Glomerular visceral epithelial cell (primary cell): Measurements from ENCODE around the gene ADCY3.
A peak's percentile ranks its signal among the peaks of the same experiment; 100 is the strongest.

ENCODE experiments used
- DNase-seq: peaks from one replicate; pipeline ENCODE4 v3.0.0-alpha.2; 2016; ENCODE audit errors: extremely low spot score

The ADCY3 gene

GRCh38 chr2:24903161-24904103 lies 16.6 kb downstream of the ADCY3 start:
- no peak for DNase-seq

GRCh38 chr2:24899361-24899910 lies 20.6 kb downstream of the ADCY3 start:
- no peak for DNase-seq

GRCh38 chr2:24898122-24899109 lies 21.6 kb downstream of the ADCY3 start:
- DNase-seq = no peak

GRCh38 chr2:24894750-24895149 lies 25.3 kb downstream of the ADCY3 start:
- DNase-seq = no peak

GRCh38 chr2:24893934-24894333 lies 26.1 kb downstream of the ADCY3 start:
- DNase-seq = no peak

GRCh38 chr2:24892928-24893327 lies 27.1 kb downstream of the ADCY3 start:
- no peak for DNase-seq

GRCh38 chr2:24891201-24891600 lies 28.8 kb downstream of the ADCY3 start:
- DNase-seq = no peak

- no peak for DNase-seq
Measured at GRCh38 chr2:24889221-24889620, 30.8 kb downstream of the ADCY3 start.

- DNase-seq = no peak
Measured at GRCh38 chr2:24888177-24888576, 31.9 kb downstream of the ADCY3 start.

GRCh38 chr2:24887307-24887874 lies 32.6 kb downstream of the ADCY3 start:
- no peak for DNase-seq

GRCh38 chr2:24886691-24887304 lies 33.2 kb downstream of the ADCY3 start:
- no peak for DNase-seq

- DNase-seq = no peak
Measured at GRCh38 chr2:24886126-24886501, 33.9 kb downstream of the ADCY3 start.

GRCh38 chr2:24885221-24886125 lies 34.6 kb downstream of the ADCY3 start:
- DNase-seq = no peak

GRCh38 chr2:24883946-24884345 lies 36.1 kb downstream of the ADCY3 start:
- DNase-seq = peak; percentile 30

GRCh38 chr2:24881623-24882022 lies 38.4 kb downstream of the ADCY3 start:
- no peak for DNase-seq

GRCh38 chr2:24881158-24881557 lies 38.9 kb downstream of the ADCY3 start:
- DNase-seq = no peak

GRCh38 chr2:24878341-24878740 lies 41.7 kb downstream of the ADCY3 start:
- no peak for DNase-seq

GRCh38 chr2:24877646-24878045 lies 42.4 kb downstream of the ADCY3 start:
- no peak for DNase-seq

- DNase-seq = no peak
Measured at GRCh38 chr2:24877067-24877466, 43.0 kb downstream of the ADCY3 start.

GRCh38 chr2:24875901-24876300 lies 44.1 kb downstream of the ADCY3 start:
- no peak for DNase-seq
